Measurements from ENCODE around the gene ARF3.

- TF ChIP-seq, protein P1, sequence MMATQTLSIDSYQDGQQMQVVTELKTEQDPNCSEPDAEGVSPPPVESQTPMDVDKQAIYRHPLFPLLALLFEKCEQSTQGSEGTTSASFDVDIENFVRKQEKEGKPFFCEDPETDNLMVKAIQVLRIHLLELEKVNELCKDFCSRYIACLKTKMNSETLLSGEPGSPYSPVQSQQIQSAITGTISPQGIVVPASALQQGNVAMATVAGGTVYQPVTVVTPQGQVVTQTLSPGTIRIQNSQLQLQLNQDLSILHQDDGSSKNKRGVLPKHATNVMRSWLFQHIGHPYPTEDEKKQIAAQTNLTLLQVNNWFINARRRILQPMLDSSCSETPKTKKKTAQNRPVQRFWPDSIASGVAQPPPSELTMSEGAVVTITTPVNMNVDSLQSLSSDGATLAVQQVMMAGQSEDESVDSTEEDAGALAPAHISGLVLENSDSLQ (IDR thresholded peaks at IDR 0.05), result no peak
- no peak for TF ChIP-seq FOXK2 (IDR thresholded peaks at IDR 0.05)
- no peak for TF ChIP-seq SP1 (IDR thresholded peaks at IDR 0.05)
- TF ChIP-seq SUZ12 (IDR thresholded peaks at IDR 0.05), result no peak
- TF ChIP-seq ELF4 (IDR thresholded peaks at IDR 0.05), result no peak
- no peak for TF ChIP-seq HDGF (IDR thresholded peaks at IDR 0.05; ENCODE audit: borderline replicate concordance)
- TF ChIP-seq L3MBTL2 (conservative IDR thresholded peaks at IDR 0.05), result no peak
- no peak for TF ChIP-seq ARNT (IDR thresholded peaks at IDR 0.05)
- TF ChIP-seq LEF1 (IDR thresholded peaks at IDR 0.05; ENCODE audit: borderline replicate concordance), result no peak
- TF ChIP-seq NFRKB (IDR thresholded peaks at IDR 0.05), result no peak
- TF ChIP-seq FOXM1 (IDR thresholded peaks at IDR 0.05; ENCODE audit: borderline replicate concordance), result no peak
Measured at GRCh38 chr12:48988030-48988649, 30.9 kb upstream of the ARF3 start.

Data from HEK293T (cell line).